HL-60 (cell line): Measurements from ENCODE around the gene TNFSF15.

Source experiments
- DNase-seq, 2 experiments: peaks; one replicate each; pipeline ENCODE4 v3.0.0-alpha.2; 2010 to 2020; ENCODE audit warnings: low read depth in 1 of 2, low spot score in 1 of 2
- H3K27ac ChIP-seq: fragments of 250-450 bp; sonication (Bioruptor Pico); replicated peaks from 2 replicates; pipeline ENCODE4 v1.5.1; 2020; ENCODE audit warnings: mild to moderate bottlenecking, moderate library complexity
- H3K27me3 ChIP-seq: fragments of 250-450 bp; sonication (Bioruptor Pico); 2 replicates; pipeline ENCODE4 v1.5.1; 2021; ENCODE audit warnings: mild to moderate bottlenecking, moderate library complexity; ENCODE audit not compliant: insufficient read depth, poor library complexity, severe bottlenecking
- H3K4me3 ChIP-seq: replicated peaks from 2 replicates; pipeline ENCODE4 v1.5.1; 2011; ENCODE audit warnings: mild to moderate bottlenecking, control low read depth, low read length; ENCODE audit not compliant: insufficient read depth
- GABPA ChIP-seq: IDR thresholded peaks from 2 replicates; pipeline ENCODE4 v1.6.1; 2012; ENCODE audit warnings: low read depth
- POLR2AphosphoS5 ChIP-seq: IDR thresholded peaks from 2 replicates; pipeline ENCODE4 v1.6.1; 2012; ENCODE audit warnings: low read depth
- SPI1 ChIP-seq: IDR thresholded peaks from 2 replicates; pipeline ENCODE4 v1.6.1; 2012; ENCODE audit warnings: low read depth, mild to moderate bottlenecking, borderline replicate concordance
- TF ChIP-seq, protein P1 (sequence below): IDR thresholded peaks from one replicate; pipeline ENCODE4 v1.5.1; 2011; ENCODE audit warnings: low read length, control low read depth, inconsistent platforms; ENCODE audit not compliant: insufficient read depth
- TF ChIP-seq, protein P2 (sequence below): IDR thresholded peaks from 2 replicates; pipeline ENCODE4 v1.6.1; 2012; ENCODE audit warnings: low read depth; ENCODE audit not compliant: insufficient replicate concordance

The TNFSF15 gene

DNA sequence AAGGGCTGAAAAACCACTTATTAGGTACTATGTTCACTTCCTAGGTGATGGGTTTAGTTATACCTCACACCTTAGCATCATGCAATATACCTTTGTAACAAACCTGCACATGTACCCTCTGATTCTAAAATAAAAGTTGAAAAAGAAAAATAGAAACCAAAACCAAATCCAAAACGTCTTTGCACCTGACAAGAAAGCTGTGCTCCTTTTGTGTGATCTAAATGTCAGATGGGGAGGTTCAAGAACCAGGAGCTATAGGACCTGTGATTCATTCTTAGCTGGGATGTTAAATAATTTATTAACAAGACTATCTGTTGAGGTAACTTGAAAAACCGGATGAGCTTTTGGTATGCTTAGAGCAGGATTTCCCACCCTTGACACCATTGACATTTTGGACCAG lies 16.9 kb upstream of the TNFSF15 start:
- no peak overlapping the region for H3K4me3 ChIP-seq
- TF ChIP-seq GABPA (no peak), SPI1 (no peak), POLR2AphosphoS5 (no peak)
- TF ChIP-seq, protein P1, sequence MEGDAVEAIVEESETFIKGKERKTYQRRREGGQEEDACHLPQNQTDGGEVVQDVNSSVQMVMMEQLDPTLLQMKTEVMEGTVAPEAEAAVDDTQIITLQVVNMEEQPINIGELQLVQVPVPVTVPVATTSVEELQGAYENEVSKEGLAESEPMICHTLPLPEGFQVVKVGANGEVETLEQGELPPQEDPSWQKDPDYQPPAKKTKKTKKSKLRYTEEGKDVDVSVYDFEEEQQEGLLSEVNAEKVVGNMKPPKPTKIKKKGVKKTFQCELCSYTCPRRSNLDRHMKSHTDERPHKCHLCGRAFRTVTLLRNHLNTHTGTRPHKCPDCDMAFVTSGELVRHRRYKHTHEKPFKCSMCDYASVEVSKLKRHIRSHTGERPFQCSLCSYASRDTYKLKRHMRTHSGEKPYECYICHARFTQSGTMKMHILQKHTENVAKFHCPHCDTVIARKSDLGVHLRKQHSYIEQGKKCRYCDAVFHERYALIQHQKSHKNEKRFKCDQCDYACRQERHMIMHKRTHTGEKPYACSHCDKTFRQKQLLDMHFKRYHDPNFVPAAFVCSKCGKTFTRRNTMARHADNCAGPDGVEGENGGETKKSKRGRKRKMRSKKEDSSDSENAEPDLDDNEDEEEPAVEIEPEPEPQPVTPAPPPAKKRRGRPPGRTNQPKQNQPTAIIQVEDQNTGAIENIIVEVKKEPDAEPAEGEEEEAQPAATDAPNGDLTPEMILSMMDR = no peak
- TF ChIP-seq, protein P2, sequence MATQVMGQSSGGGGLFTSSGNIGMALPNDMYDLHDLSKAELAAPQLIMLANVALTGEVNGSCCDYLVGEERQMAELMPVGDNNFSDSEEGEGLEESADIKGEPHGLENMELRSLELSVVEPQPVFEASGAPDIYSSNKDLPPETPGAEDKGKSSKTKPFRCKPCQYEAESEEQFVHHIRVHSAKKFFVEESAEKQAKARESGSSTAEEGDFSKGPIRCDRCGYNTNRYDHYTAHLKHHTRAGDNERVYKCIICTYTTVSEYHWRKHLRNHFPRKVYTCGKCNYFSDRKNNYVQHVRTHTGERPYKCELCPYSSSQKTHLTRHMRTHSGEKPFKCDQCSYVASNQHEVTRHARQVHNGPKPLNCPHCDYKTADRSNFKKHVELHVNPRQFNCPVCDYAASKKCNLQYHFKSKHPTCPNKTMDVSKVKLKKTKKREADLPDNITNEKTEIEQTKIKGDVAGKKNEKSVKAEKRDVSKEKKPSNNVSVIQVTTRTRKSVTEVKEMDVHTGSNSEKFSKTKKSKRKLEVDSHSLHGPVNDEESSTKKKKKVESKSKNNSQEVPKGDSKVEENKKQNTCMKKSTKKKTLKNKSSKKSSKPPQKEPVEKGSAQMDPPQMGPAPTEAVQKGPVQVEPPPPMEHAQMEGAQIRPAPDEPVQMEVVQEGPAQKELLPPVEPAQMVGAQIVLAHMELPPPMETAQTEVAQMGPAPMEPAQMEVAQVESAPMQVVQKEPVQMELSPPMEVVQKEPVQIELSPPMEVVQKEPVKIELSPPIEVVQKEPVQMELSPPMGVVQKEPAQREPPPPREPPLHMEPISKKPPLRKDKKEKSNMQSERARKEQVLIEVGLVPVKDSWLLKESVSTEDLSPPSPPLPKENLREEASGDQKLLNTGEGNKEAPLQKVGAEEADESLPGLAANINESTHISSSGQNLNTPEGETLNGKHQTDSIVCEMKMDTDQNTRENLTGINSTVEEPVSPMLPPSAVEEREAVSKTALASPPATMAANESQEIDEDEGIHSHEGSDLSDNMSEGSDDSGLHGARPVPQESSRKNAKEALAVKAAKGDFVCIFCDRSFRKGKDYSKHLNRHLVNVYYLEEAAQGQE = no peak
- no peak for DNase-seq
- peaks cover 4% of the 10 kb centered on the region for H3K27me3 ChIP-seq
- H3K27ac ChIP-seq = no peak overlapping the region

DNA sequence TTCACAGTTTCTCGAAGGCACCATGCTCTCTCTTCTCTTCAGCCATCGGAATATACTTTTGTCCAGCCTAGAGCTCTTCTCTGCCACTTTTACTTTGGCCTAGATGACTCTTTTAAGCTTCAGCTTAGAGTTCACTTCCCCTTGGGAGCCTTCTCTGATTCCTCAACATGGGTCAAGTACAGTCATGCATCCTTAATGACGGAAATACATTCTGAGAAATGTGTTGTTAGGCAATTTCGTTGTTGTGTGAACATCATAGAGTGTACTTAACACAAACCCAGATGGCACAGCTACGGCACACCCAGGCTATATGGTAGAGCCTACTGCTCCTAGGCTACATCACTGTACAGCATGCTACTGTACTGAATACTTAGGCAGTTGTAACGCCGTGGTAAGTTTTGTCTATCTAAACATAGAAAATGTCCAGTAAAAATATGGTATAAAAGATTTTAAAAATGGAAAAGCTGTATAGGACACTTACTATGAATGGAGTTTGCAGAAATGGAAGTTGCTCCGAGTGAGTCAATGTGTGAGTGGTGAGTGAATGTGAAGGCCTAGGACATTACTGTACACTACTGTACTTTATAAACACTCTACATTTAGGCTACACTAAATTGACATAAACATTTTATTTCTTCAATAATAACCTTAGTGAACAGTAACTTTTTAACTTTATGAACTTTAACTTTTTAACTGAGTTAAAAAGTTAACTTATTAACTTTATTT lies 15.1 kb upstream of the TNFSF15 start:
- no peak overlapping the region for H3K4me3 ChIP-seq
- H3K27ac ChIP-seq = no peak overlapping the region
- H3K27me3 ChIP-seq = peaks cover 7% of the 10 kb centered on the region
- TF ChIP-seq SPI1 = no peak
- no peak for TF ChIP-seq POLR2AphosphoS5
- TF ChIP-seq, protein P1 = no peak
- TF ChIP-seq, protein P2 = no peak
- no peak for TF ChIP-seq GABPA
- no peak for DNase-seq

DNA sequence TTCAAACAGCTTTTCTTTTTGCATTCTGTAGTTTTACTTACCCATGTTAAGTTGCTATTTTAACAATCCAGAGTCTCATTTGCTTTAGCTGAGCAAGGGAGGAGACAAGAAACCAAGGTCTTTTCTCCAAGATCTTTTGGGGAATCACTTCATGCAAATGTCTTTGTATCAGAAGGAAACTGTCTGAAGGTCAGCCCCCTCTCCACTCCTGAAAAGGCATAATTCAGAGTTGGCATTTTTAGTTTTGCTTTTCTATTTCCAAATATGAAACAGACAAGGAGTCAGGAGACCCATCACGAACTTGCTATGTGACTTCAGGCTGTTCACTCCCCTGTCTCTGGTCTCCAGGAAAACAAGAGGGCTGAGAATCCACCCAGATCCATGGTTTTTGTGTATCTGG lies 12.3 kb upstream of the TNFSF15 start:
- Histone ChIP-seq H3K27ac (no peak overlapping the region), H3K27me3 (peaks cover 13% of the 10 kb centered on the region), H3K4me3 (no peak overlapping the region)
- no peak for DNase-seq
- TF ChIP-seq GABPA = no peak
- no peak for TF ChIP-seq POLR2AphosphoS5

DNA sequence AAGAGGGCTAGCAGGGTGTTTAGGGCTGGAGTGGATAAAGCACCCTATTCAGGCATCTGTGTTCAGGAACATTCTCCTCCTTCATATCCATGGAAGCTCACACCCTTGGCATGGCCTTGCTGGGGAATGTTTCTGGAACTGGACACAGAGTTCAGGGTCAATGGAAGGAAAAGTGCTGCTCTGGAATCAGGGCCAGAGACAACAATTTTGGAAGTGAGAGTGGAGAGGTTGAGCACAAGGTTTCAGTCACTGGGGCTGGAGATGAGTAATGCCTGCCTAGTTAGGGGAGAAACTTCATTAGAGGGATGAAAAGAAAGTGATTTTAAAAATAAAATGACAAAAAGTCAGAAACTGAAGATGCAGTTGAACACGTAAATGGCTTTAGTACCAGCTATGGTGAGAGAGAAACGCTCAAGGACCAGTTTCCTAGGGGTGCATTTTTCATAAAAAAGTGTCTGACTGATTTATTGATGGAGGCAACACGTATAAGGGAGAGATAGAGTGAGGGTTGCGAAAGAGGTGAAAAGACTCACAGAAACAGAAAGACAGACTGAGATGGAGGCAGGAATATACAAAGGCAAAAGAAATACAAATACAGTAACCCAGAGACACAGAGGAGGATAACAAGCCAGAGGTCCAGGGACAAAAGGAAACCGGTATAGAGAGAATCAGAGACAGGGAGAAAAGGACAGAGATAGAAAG lies 8.0 kb upstream of the TNFSF15 start:
- Histone ChIP-seq H3K27ac (no peak overlapping the region), H3K4me3 (no peak overlapping the region), H3K27me3 (peaks cover 13% of the 10 kb centered on the region)
- no peak for DNase-seq
- TF ChIP-seq, protein P1 = no peak
- TF ChIP-seq, protein P2 = no peak
- TF ChIP-seq SPI1 (no peak), GABPA (no peak), POLR2AphosphoS5 (no peak)
